Erythroblast (primary cell): ENCODE results near the gene ERVH48-1.

Source experiments
- GATA1 ChIP-seq: IDR thresholded peaks from 2 replicates; pipeline ENCODE4 v1.6.1; 2011; ENCODE audit warnings: low read depth, mild to moderate bottlenecking, control low read depth, low read length, moderate library complexity
- POLR2A ChIP-seq: IDR thresholded peaks from 2 replicates; pipeline ENCODE4 v1.6.1; 2011; ENCODE audit warnings: mild to moderate bottlenecking, low read length

GRCh38 chr21:42941696-42942085 is 16.3 kb upstream of the ERVH48-1 start:
- TF ChIP-seq POLR2A = no peak
- no peak for TF ChIP-seq GATA1
